Spleen (tissue), 11 donors: ENCODE data around the gene GRK5. TPM values are rescaled to one million over a fixed set of nuclear protein-coding genes. Genes with fewer than 3 reads are reported as not detected.

Experiments used
- DNase-seq: peaks from one replicate; pipeline ENCODE4 v3.0.0-alpha.2; 2020
- H3K27ac ChIP-seq, 8 donors: fragments of 200-600 bp; sonication (generic) in 7 of 8; 1 replicate in 4 of 8; 2 replicates in 4 of 8; pipeline versions ENCODE4 v1.5.0 to v1.8.0; 2016 to 2021; ENCODE audit warnings: inconsistent platforms in 4 of 8, mild to moderate bottlenecking in 4 of 8, moderate library complexity in 1 of 8
- H3K27me3 ChIP-seq, 7 donors: fragments of 200-600 bp; sonication (generic) in 6 of 7; replicated peaks in 1 of 7; 1 replicate in 4 of 7; 2 replicates in 3 of 7; pipeline versions ENCODE4 v1.5.0 to v1.8.0; 2016 to 2021; ENCODE audit warnings: inconsistent platforms in 3 of 7, mild to moderate bottlenecking in 1 of 7
- H3K36me3 ChIP-seq, 6 donors: fragments of 200-600 bp; sonication (generic) in 5 of 6; 1 replicate in 4 of 6; 2 replicates in 2 of 6; pipeline versions ENCODE4 v1.5.0 to v1.8.0; 2016 to 2021; ENCODE audit warnings: inconsistent platforms in 2 of 6
- H3K4me1 ChIP-seq, 6 donors: fragments of 200-600 bp; sonication (generic) in 5 of 6; 1 replicate in 3 of 6; 2 replicates in 3 of 6; pipeline versions ENCODE4 v1.5.0 to v1.8.0; 2016 to 2021; ENCODE audit warnings: inconsistent platforms in 3 of 6
- H3K4me3 ChIP-seq, 8 donors: fragments of 200-600 bp; sonication (generic) in 7 of 8; 1 replicate in 4 of 8; 2 replicates in 4 of 8; pipeline versions ENCODE4 v1.5.0 to v1.8.0; 2016 to 2021; ENCODE audit warnings: inconsistent platforms in 4 of 8, mild to moderate bottlenecking in 4 of 8, moderate library complexity in 2 of 8
- H3K9me3 ChIP-seq, 8 donors: fragments of 200-600 bp; sonication (generic) in 7 of 8; 1 replicate in 4 of 8; 2 replicates in 4 of 8; pipeline versions ENCODE4 v1.5.0 to v1.8.0; 2016 to 2021; ENCODE audit warnings: inconsistent platforms in 4 of 8
- POLR2A ChIP-seq, 3 donors: fragments of 450-650 bp; IDR thresholded peaks; one replicate each; pipeline ENCODE4 v1.5.1; 2017; ENCODE audit warnings: antibody characterized with exemption in 3 of 3, mild to moderate bottlenecking in 1 of 3
- POLR2AphosphoS5 ChIP-seq, 3 donors: sonication (generic); formaldehyde crosslinking; IDR thresholded peaks; one replicate each; pipeline ENCODE4 v1.5.1; 2017; ENCODE audit warnings: antibody characterized with exemption in 3 of 3
- WGBS, 5 donors: extraction: QIAGEN DNeasy Blood & Tissue Kit in 3 of 5; methylation state at CpG; one replicate each; pipeline versions ENCODE4 v1.1.5 to v1.1.7; 2013 to 2018; 5-methylcytosine and 5-hydroxymethylcytosine counted together
- intact Hi-C: fragments of 100-400 bp; cut with DNase I; formaldehyde crosslinking; loops from one replicate; pipeline ENCODE4 v1.15.0; 2023; ENCODE audit warnings: low total_unique reads
- polyA plus RNA-seq, 3 donors: library from polyadenylated mRNA; stranded (reverse); fragments of 200-250 nt; gene quantifications; one replicate each; pipeline ENCODE4 v1.2.1, GENCODE V29; 2013
- total RNA-seq, 7 donors: library from RNA; depleted of rRNA in 3 of 7; stranded (reverse); fragments of >200 nt in 3 of 7; fragmentation: NEBNext Ultra II Directional in 4 of 7; extraction: Animal tissue kit (Norgen Biotek cat#: 25700) in 4 of 7; gene quantifications; one replicate each; pipeline versions ENCODE4 v1.1.0 to v1.2.1, GENCODE V29; 2016 to 2021
- TF ChIP-seq, protein P1 (sequence below), 11 experiments: fragments of 200-600 bp in 7 of 11; fragments of 450-650 bp in 4 of 11; sonication (generic) in 4 of 11; IDR thresholded peaks in 8 of 11; conservative IDR thresholded peaks in 3 of 11; 1 replicate in 7 of 11; 2 replicates in 4 of 11; pipeline versions ENCODE4 v1.4.0 to v1.8.0; 2016 to 2021; ENCODE audit warnings: antibody characterized with exemption in 11 of 11, inconsistent platforms in 4 of 11, mild to moderate bottlenecking in 1 of 11
- donor health status: healthy with polysubstance abuse.
- donor health status: DM: no; HTN: no; CAD: no; lungs with moderate emphysema.
- donor health status: DM: no; HTN: no; CAD: no.
- donor health status: Bipolar disorder and iron deficiency.
- donor health status: healthy.
- donor health status: DM: no; HTN: no; CAD: no.
- donor health status: DM: yes; HTN: yes; CAD: no.

GRK5 gene
- total and polyA plus RNA-seq, 10 donors: 15.5 to 85.2 (median 52.1) TPM

DNA sequence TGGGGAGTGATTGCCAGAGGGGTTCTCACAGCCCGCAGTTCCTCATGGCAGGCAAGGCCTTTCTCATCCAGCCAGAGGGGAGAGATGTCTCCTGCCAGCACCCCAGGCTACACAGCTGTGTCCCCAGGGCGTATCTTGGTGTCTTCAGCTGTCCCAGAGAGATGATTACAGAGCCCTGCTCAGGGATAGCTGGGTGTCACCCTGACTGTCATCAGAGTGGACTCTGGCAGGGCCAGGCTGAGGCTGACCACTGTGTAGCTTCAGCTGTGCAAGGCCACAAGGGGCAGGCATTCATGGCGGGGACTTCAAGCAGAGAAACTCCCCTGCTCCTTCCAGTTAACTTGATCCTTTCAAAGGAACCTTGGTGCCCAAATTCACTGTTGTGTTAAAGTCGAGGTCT is 211.0 kb downstream of the GRK5 start:
- Histone ChIP-seq H3K4me1 (peaks cover 6 to 63% (median 25%) of the 10 kb centered on the region in 6 donors), H3K4me3 (no peak overlapping the region), H3K36me3 (peaks cover 0 to 28% (median 9%) of the 10 kb centered on the region in 6 donors), H3K9me3 (no peaks in the 10 kb centered on the region), H3K27me3 (no peaks in the 10 kb centered on the region), H3K27ac (peak overlapping the region in 3 of 8 donors; percentile 7 to 43 (median 42))
- intact Hi-C loops: loop anchor here (5.0 kb wide), 1 partner anchor 211 kb away; the partner anchor contains the start of gene GRK5
- 78 to 90% (median 86%) methylated on average over 3 to 4 of the region's 4 CpGs; no CpG with 5 or more reads in 1 of the 5 donors for WGBS, 5 donors
- TF ChIP-seq POLR2AphosphoS5 (IDR thresholded peaks at IDR 0.05): no peak
- TF ChIP-seq, protein P1, sequence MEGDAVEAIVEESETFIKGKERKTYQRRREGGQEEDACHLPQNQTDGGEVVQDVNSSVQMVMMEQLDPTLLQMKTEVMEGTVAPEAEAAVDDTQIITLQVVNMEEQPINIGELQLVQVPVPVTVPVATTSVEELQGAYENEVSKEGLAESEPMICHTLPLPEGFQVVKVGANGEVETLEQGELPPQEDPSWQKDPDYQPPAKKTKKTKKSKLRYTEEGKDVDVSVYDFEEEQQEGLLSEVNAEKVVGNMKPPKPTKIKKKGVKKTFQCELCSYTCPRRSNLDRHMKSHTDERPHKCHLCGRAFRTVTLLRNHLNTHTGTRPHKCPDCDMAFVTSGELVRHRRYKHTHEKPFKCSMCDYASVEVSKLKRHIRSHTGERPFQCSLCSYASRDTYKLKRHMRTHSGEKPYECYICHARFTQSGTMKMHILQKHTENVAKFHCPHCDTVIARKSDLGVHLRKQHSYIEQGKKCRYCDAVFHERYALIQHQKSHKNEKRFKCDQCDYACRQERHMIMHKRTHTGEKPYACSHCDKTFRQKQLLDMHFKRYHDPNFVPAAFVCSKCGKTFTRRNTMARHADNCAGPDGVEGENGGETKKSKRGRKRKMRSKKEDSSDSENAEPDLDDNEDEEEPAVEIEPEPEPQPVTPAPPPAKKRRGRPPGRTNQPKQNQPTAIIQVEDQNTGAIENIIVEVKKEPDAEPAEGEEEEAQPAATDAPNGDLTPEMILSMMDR (IDR thresholded peaks at IDR 0.05 in 8 of 11, conservative IDR thresholded peaks at IDR 0.05 in 3 of 11): no peak
- no peak for TF ChIP-seq POLR2A (IDR thresholded peaks at IDR 0.05)
- DNase-seq: no peak

DNA sequence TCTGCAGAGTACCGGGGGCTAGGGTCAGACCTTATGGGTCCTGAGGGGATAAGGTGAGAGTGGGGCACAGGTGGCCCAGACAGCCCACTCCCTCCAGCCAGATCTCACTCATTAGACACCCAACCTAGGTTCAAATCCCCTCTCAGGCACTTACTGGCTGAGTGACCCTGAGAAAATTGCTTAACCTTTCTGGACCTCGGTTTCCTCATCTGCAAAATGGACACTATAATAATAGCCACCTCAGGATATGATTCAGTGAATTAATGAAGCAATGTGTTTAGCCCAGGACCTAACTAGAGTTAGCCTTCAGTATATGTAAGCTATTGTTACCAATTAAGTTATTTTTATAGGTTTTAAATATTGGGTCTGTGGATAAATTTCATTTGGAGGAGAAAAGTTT is 212.6 kb downstream of the GRK5 start:
- WGBS, 5 donors: 87 to 97% (median 95%) methylated on average over 2 of the region's 2 CpGs
- no peaks in the 10 kb centered on the region for H3K27me3 ChIP-seq
- no peak for DNase-seq
- no peak overlapping the region for H3K4me3 ChIP-seq
- H3K36me3 ChIP-seq: peaks cover 0 to 44% (median 14%) of the 10 kb centered on the region in 6 donors
- H3K27ac ChIP-seq: no peak overlapping the region
- TF ChIP-seq, protein P1 (IDR thresholded peaks at IDR 0.05 in 8 of 11, conservative IDR thresholded peaks at IDR 0.05 in 3 of 11): no peak
- TF ChIP-seq POLR2A (IDR thresholded peaks at IDR 0.05) (no peak), POLR2AphosphoS5 (IDR thresholded peaks at IDR 0.05) (no peak)
- H3K4me1 ChIP-seq: peaks cover 3 to 49% (median 19%) of the 10 kb centered on the region in 6 donors
- no peaks in the 10 kb centered on the region for H3K9me3 ChIP-seq
- intact Hi-C loops: loop anchor here (5.0 kb wide), 1 partner anchor 213 kb away; the partner anchor contains the start of gene GRK5

DNA sequence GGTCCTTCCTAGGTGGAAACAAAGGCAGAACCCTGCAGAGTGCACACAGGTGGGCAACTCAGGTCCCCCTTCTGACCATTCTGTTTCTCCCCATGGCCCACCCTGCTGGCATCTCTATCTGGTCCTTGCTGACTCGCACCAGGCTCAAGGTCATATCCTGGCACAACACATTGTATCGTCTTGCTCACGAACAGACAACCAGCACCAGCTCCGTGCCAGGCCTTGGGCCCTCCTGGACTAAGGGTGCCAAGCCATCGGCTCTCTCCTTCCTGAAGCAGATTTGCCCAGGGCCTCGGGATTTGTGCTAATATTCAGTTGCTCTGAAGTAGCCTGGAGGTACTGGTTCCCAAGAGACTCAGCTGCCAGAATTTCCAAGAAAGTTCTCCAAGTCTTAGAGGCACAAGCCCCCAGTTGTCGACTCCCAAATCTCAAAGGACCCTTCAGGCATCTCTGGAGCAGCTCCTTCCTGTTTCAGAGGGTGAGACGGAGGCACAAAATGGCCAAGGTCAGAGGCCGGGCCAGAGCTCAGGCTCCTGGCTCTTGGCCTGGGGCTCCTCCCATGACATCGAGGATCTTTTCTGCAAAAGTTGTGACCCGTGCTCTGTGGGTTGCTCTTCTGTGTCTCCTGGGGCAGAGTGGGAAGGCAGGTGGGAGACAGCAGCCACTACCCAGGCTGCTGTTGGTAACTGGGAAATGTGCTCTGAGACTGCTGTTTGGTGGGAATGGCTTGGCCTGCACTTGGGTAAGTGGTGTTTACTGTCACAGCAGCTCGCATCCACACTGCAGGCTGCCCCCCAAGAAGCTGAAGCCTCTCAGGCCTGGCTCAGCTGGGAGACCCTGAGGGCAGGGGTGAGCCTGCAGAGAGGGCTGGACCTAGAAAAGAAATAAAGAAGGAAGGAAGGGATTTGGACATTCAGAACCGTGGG is 213.8 kb downstream of the GRK5 start:
- intact Hi-C loops: no loop called here
- peaks cover 0 to 56% (median 24%) of the 10 kb centered on the region in 6 donors for H3K36me3 ChIP-seq
- 65 to 78% (median 70%) methylated on average over 11 to 13 of the region's 13 CpGs for WGBS, 5 donors

More for the DNA sequence above, 213.8 kb downstream of the GRK5 start:
- TF ChIP-seq, protein P1 (IDR thresholded peaks at IDR 0.05 in 8 of 11, conservative IDR thresholded peaks at IDR 0.05 in 3 of 11): no peak
- TF ChIP-seq POLR2A (IDR thresholded peaks at IDR 0.05): no peak
- TF ChIP-seq POLR2AphosphoS5 (IDR thresholded peaks at IDR 0.05): peak in 1 of 3 donors; percentile 23
- DNase-seq: no peak
- no peak overlapping the region for H3K4me3 ChIP-seq
- H3K4me1 ChIP-seq: peaks cover 0 to 37% (median 17%) of the 10 kb centered on the region in 6 donors
- H3K9me3 ChIP-seq: no peaks in the 10 kb centered on the region
- H3K27ac ChIP-seq: peak overlapping the region in 6 of 8 donors; percentile 9 to 65 (median 48)
- no peaks in the 10 kb centered on the region for H3K27me3 ChIP-seq
